Peyer's patch (tissue), 4 donors: ENCODE measurements around the gene HMGXB3.

Experiments
- CTCF ChIP-seq, 6 experiments: fragments of 450-650 bp in 4 of 6; fragments of 200-600 bp in 2 of 6; sonication (generic) in 1 of 6; IDR thresholded peaks; one replicate each; pipeline ENCODE4 v1.5.1; 2017 to 2019; ENCODE audit warnings: antibody characterized with exemption in 6 of 6, mild to moderate bottlenecking in 3 of 6, moderate library complexity in 1 of 6
- POLR2A ChIP-seq, 2 donors: fragments of 450-650 bp; IDR thresholded peaks; one replicate each; pipeline ENCODE4 v1.5.1; 2017; ENCODE audit warnings: antibody characterized with exemption in 2 of 2, mild to moderate bottlenecking in 2 of 2, moderate library complexity in 2 of 2

- TF ChIP-seq CTCF (IDR thresholded peaks at IDR 0.05) (no peak), POLR2A (IDR thresholded peaks at IDR 0.05) (no peak)
Measured at GRCh38 chr5:150065346-150065745, 64.8 kb downstream of the HMGXB3 start.
